ENCODE results near the gene SCAMP4. TPM values are rescaled to one million over a fixed set of nuclear protein-coding genes. Genes with fewer than 3 reads are reported as not detected.

Gene SCAMP4
- total and polyA plus RNA-seq, 2 experiments from 2014 or later = 39.4 to 106 TPM

GRCh38 chr19:1949304-1950101, 44.3 kb downstream of the SCAMP4 start:
- no peak overlapping the region for H3K4me3 ChIP-seq
- Mint-ChIP-seq H3K9me3 (no peaks in the 10 kb centered on the region), H3K36me3 (ENCODE audit: low read depth) (peaks cover 13% of the 10 kb centered on the region; the same call in 2 of the 3 replicates), H3K4me3 (no peak overlapping the region; the same call in 2 of the 3 replicates), H3K27me3 (ENCODE audit: insufficient read depth, low read depth, poor library complexity) (peaks cover 11% of the 10 kb centered on the region), H3K27ac (no peak overlapping the region), H3K4me1 (peaks cover 6% of the 10 kb centered on the region)
- ATAC-seq (no peak), DNase-seq (ENCODE audit: low spot score) (no peak)
- H4K20me1 ChIP-seq (replicated peaks; ENCODE audit: insufficient read depth) = peaks cover 35% of the 10 kb centered on the region
- peaks cover 4% of the 10 kb centered on the region; the same call in 1 of the 2 replicates for H3K36me3 ChIP-seq (ENCODE audit: insufficient read depth)
- no peak for TF ChIP-seq EZH2 (IDR thresholded peaks at IDR 0.05; ENCODE audit: low read depth, unreplicated experiment)
- TF ChIP-seq, protein P1, sequence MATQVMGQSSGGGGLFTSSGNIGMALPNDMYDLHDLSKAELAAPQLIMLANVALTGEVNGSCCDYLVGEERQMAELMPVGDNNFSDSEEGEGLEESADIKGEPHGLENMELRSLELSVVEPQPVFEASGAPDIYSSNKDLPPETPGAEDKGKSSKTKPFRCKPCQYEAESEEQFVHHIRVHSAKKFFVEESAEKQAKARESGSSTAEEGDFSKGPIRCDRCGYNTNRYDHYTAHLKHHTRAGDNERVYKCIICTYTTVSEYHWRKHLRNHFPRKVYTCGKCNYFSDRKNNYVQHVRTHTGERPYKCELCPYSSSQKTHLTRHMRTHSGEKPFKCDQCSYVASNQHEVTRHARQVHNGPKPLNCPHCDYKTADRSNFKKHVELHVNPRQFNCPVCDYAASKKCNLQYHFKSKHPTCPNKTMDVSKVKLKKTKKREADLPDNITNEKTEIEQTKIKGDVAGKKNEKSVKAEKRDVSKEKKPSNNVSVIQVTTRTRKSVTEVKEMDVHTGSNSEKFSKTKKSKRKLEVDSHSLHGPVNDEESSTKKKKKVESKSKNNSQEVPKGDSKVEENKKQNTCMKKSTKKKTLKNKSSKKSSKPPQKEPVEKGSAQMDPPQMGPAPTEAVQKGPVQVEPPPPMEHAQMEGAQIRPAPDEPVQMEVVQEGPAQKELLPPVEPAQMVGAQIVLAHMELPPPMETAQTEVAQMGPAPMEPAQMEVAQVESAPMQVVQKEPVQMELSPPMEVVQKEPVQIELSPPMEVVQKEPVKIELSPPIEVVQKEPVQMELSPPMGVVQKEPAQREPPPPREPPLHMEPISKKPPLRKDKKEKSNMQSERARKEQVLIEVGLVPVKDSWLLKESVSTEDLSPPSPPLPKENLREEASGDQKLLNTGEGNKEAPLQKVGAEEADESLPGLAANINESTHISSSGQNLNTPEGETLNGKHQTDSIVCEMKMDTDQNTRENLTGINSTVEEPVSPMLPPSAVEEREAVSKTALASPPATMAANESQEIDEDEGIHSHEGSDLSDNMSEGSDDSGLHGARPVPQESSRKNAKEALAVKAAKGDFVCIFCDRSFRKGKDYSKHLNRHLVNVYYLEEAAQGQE (IDR thresholded peaks at IDR 0.05; ENCODE audit: unreplicated experiment) = no peak
- TF ChIP-seq JUNB (IDR thresholded peaks at IDR 0.05; ENCODE audit: unreplicated experiment) = no peak
- no peak for TF ChIP-seq EZH2phosphoT487 (IDR thresholded peaks at IDR 0.05; ENCODE audit: unreplicated experiment)
- no peak for TF ChIP-seq CREB1 (CRISPR knock-in tag; IDR thresholded peaks at IDR 0.05; ENCODE audit: low read depth)
- TF ChIP-seq, protein P2, sequence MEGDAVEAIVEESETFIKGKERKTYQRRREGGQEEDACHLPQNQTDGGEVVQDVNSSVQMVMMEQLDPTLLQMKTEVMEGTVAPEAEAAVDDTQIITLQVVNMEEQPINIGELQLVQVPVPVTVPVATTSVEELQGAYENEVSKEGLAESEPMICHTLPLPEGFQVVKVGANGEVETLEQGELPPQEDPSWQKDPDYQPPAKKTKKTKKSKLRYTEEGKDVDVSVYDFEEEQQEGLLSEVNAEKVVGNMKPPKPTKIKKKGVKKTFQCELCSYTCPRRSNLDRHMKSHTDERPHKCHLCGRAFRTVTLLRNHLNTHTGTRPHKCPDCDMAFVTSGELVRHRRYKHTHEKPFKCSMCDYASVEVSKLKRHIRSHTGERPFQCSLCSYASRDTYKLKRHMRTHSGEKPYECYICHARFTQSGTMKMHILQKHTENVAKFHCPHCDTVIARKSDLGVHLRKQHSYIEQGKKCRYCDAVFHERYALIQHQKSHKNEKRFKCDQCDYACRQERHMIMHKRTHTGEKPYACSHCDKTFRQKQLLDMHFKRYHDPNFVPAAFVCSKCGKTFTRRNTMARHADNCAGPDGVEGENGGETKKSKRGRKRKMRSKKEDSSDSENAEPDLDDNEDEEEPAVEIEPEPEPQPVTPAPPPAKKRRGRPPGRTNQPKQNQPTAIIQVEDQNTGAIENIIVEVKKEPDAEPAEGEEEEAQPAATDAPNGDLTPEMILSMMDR (conservative IDR thresholded peaks at IDR 0.05; ENCODE audit: low read depth in 2 of 2) = no peak
- no peak for TF ChIP-seq STAT1 (IDR thresholded peaks at IDR 0.05; ENCODE audit: unreplicated experiment)
- TF ChIP-seq POLR2AphosphoS5 (IDR thresholded peaks at IDR 0.05; ENCODE audit: low read depth) = no peak
- no peak for TF ChIP-seq ZNF331 (CRISPR knock-in tag; IDR thresholded peaks at IDR 0.05; ENCODE audit: low read depth)
- TF ChIP-seq ETS1 (IDR thresholded peaks at IDR 0.05) = no peak
- TF ChIP-seq, protein P3, sequence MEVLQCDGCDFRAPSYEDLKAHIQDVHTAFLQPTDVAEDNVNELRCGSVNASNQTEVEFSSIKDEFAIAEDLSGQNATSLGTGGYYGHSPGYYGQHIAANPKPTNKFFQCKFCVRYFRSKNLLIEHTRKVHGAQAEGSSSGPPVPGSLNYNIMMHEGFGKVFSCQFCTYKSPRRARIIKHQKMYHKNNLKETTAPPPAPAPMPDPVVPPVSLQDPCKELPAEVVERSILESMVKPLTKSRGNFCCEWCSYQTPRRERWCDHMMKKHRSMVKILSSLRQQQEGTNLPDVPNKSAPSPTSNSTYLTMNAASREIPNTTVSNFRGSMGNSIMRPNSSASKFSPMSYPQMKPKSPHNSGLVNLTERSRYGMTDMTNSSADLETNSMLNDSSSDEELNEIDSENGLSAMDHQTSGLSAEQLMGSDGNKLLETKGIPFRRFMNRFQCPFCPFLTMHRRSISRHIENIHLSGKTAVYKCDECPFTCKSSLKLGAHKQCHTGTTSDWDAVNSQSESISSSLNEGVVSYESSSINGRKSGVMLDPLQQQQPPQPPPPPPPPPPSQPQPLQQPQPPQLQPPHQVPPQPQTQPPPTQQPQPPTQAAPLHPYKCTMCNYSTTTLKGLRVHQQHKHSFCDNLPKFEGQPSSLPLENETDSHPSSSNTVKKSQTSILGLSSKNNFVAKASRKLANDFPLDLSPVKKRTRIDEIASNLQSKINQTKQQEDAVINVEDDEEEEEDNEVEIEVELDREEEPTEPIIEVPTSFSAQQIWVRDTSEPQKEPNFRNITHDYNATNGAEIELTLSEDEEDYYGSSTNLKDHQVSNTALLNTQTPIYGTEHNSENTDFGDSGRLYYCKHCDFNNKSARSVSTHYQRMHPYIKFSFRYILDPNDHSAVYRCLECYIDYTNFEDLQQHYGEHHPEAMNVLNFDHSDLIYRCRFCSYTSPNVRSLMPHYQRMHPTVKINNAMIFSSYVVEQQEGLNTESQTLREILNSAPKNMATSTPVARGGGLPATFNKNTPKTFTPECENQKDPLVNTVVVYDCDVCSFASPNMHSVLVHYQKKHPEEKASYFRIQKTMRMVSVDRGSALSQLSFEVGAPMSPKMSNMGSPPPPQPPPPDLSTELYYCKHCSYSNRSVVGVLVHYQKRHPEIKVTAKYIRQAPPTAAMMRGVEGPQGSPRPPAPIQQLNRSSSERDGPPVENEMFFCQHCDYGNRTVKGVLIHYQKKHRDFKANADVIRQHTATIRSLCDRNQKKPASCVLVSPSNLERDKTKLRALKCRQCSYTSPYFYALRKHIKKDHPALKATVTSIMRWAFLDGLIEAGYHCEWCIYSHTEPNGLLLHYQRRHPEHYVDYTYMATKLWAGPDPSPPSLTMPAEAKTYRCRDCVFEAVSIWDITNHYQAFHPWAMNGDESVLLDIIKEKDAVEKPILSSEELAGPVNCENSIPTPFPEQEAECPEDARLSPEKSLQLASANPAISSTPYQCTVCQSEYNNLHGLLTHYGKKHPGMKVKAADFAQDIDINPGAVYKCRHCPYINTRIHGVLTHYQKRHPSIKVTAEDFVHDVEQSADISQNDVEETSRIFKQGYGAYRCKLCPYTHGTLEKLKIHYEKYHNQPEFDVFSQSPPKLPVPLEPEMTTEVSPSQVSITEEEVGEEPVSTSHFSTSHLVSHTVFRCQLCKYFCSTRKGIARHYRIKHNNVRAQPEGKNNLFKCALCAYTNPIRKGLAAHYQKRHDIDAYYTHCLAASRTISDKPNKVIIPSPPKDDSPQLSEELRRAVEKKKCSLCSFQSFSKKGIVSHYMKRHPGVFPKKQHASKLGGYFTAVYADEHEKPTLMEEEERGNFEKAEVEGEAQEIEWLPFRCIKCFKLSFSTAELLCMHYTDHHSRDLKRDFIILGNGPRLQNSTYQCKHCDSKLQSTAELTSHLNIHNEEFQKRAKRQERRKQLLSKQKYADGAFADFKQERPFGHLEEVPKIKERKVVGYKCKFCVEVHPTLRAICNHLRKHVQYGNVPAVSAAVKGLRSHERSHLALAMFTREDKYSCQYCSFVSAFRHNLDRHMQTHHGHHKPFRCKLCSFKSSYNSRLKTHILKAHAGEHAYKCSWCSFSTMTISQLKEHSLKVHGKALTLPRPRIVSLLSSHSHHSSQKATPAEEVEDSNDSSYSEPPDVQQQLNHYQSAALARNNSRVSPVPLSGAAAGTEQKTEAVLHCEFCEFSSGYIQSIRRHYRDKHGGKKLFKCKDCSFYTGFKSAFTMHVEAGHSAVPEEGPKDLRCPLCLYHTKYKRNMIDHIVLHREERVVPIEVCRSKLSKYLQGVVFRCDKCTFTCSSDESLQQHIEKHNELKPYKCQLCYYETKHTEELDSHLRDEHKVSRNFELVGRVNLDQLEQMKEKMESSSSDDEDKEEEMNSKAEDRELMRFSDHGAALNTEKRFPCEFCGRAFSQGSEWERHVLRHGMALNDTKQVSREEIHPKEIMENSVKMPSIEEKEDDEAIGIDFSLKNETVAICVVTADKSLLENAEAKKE (CRISPR knock-in tag; IDR thresholded peaks at IDR 0.05) = no peak
- TF ChIP-seq NANOG (IDR thresholded peaks at IDR 0.05; ENCODE audit: borderline replicate concordance) = no peak
- TF ChIP-seq ZNF114 (CRISPR knock-in tag; IDR thresholded peaks at IDR 0.05) = no peak
- no peak overlapping the region for H3K4me2 ChIP-seq
- H3F3A ChIP-seq (replicated peaks; ENCODE audit: low read depth) = peaks cover 3% of the 10 kb centered on the region; the same call in 1 of the 2 replicates
- H3K9me2 ChIP-seq (ENCODE audit: insufficient read depth) = no peaks in the 10 kb centered on the region
- no peak overlapping the region for H3K27ac ChIP-seq (ENCODE audit: low read depth)
- H3K79me2 ChIP-seq (replicated peaks; ENCODE audit: insufficient read depth) = peaks cover 100% of the 10 kb centered on the region
- no peaks in the 10 kb centered on the region for H3K4me1 ChIP-seq (ENCODE audit: insufficient read depth)
- no peaks in the 10 kb centered on the region for H3K27me3 ChIP-seq (ENCODE audit: insufficient read depth)
- no peak overlapping the region for H2AFZ ChIP-seq

Measured in GM23338 (cell line).